Measurements from ENCODE around the gene CD52.
"Not testable (repeated sequence)": the region's sequence is repeated elsewhere in the genome, so short reads cannot be mapped to it uniquely, and the experiment has no call there.

CD52 gene

DNA sequence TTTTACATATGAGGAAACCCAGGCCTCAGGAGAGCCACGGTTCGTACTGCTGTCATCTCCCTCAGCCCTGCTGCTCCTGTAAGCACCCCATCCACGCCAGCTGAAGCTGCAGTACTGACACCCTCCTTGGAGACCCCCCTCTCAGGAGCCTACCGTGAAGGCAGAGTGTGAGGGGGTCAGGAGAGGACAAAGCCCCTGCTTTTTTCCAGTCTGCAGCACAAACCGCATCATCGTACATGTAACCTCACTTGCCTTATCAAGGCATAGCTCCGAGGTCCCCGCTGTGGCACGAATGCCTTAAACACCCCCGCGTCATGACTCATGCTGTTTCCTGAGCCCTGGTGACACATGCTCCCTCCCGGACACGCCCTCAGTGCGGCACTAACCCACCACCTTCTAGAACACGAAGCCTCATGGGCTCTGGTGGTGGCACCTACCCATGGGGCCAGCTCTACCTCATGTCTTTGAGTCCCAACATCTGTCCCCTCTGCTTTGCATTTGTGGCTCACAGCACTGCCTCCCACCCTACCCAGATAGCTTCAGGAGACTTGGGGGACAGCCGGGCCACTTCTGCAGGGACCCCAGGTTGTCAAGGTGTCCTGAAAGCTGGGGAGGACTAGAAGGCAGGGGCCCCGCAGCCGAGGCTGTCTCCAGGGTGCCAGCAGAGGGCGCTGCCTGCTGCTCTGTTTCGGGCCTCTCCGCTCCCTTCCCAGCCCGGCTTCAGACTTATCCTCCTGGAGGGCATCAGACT lies 33.0 kb upstream of the CD52 start:
- no peak for DNase-seq

DNA sequence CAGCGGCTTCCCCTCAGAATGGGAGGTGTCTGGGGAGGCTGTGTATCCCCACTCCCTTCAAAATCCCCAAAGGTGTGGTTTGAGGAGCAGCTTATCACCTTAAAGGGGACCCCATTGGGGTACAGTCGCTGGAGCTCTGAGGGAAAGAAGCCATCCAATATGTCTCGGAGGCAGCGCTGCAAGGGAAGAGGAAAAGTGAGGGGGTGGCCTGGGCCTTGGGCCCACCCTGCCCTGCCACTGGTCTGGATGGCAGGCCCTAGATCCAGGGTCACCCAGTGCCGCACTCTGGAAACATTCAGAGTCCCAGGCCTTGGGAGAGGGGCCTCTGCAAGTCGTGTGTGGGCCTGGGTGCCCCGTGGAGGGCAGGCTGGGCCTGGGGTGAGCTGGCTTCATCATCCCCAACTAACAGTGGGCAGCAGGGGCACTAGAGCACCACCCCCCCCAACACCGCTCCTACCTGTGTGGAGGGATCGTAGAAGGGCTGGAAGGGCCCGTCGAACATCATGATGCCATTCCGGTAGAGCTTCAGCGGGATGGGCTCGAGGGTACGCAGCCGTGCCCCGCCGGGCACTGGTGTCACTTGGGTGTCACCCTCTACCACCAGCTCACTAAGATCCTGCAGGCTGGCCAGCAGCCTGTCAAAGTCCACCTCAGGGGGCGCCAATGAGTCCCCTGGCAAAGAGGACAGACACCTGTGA lies 32.2 kb upstream of the CD52 start:
- DNase-seq = no peak

DNA sequence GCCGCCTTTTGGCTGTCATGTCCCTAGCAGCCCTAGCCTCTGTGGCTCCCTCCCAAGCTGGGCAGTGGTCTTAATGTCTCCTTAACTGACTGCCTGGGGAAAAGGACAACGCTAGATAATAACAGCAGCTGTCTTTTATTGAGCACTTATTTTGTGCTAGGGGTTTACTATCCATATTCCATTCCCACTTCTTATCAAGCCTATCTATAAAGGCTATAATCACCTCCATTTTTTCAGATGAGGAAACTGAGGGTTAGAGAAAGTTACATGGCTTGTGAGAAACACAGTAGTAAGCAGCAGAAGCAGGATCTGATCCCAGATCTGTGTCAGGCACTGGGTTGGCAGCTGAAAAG lies 31.7 kb upstream of the CD52 start:
- DNase-seq = no peak

DNA sequence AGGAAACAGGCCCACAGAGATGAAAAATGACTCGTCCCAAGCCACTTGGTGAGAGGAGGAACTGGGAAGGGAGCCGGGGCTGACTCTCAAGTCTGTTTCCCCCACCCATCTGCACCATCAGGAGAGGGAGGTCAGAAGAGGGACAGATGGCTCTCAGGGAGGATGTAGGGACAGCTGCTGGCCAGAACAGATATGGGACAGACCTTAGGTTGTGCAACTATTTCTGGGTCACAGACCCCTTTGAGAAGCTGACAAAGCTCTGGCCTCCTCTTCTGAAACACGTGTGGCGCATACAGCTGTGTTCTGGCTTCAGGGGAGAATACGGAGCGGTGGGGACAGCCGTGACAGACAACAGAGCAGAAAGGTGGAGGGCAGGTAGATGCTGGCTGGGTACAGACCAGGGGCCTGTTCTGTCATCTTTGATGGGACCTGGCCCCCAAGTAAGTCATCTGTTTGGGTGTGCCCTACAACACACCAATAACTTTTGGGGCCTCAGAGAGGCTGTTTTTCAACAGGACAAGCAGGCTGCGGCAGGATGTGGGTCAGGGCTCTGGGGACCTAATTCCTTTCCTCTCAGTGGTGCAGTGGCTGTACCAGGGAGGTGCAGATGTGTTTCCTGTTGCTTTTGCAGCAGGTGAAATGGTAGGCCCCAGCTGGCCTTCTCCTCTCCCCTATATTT lies 30.6 kb upstream of the CD52 start:
- no peak for DNase-seq

DNA sequence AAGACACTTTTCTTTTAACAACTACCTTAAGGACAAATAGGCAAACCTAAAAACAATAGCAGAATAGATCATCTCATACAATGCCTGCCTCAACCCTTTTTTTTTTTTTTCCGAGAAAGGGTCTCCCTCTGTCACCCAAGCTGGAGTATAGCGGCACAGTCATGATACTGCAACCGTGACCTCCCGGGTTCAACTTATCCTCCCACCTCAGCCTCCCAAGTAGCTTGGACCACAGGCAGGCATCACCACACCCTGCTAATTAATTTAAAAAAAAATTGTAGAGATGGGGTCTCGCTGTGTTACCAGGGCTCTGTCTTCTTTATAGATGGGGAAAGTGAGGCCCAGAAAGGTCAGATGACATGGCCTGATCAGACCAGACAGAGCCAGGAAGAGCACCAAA lies 29.9 kb upstream of the CD52 start:
- DNase-seq = no peak

DNA sequence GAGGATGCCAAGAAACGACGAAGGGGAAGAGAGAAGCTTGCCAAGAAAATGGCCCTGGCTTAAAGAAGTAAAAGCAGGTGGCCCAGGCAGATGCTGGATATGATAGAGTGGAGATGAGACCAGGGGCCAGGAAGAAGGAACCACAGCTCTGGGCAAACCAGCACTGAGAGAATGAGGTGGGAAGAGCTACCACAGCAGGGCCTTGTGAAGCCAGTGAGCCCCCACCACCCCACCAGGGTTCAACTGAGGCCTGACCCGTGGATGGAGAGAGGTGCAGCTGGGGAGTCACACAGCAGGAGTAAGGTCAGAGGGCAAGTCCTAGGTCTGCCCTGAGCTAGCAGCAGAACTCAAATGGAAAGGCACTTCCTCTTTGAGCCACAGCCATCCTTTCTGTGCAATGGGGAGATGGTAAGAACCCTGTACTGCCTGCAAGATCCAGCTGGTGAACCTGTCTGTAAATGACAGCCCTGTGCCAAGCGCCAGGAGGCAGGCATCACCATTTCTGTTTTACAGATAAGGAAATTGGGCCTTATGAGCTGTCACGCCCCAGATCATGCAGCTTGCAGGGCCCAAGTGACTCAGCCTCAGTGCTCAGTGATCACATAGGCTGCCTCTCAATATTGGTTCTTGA lies 29.3 kb upstream of the CD52 start:
- DNase-seq = no peak

DNA sequence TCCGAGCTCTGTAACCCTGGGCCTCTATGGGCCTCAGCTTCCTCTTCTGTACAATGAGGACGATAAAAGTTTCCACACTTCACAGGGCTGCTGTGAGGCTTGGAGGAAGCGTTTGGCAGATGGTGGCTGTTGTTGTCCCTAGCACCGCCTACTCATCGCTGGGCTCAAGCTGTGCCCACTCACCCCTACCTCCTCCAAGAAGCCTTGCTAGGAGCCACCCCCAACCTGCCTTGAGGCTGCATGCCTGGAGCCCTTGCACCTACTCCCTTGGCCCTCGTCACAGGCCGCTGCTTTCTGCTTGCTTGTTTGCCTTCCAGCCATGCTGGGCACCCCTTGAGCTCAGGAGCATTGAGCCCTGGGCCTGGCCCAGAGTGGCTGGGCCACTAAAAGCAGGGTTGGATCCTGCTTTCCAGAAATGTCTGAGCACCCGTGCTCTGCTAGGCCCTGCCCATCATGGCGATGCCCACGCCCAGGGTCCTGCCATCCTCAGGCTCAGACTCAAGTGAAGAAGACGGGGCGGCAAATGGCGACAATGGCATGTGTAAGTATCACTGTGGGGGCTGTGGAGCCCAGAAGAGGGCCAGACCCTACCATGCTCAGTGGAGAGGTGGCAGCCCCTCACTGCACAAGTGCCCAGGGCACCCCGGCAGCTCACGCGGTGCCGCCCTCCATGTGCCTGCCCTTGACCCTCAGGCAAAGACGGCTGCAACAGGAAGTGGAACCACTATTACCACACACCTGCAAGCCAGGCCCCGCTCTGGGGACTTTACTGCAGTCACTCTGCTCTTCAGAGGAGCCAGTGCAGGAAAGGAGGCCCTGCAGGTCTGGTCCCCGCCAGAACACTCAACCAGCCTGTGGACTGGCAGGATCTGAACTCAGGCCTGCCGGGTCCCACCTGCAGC lies 28.3 kb upstream of the CD52 start:
- DNase-seq = no peak

DNA sequence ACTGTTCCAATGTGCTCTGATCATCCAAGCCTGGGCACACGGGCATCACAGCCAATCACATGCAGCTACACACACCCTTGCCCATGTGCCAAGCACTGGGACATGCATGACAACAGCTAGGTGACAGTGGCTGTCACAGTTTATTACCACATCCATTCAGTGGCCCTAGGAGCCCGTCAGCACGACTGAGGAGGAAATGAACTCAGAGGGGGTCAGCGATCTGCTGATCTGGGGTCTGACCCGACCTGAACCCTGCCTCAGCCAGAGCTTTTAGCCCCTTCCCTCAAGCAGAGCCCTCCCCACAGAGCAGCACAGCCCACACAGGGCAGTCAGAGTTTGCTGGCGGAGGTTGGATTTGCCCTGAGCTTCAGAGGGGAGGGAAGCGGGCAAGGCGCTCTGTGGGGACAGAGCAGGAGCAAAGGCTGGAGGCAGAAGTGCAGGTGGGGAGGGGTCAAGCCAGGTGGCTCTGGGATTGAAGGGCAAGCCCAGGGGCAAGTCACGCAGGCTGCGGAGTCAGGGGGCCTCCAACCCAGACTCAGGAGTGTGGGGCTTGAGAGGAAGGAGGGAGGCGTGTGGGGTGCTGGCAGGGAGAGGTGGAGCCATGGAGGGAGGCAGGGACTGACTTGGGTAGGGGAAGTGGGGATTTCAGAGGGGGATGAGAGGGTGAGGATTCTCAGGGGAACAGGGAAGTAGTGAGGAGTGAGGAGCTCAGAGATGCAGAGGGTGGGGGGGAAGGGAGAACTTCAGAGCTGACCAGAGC lies 27.5 kb upstream of the CD52 start:
- no peak for DNase-seq

DNA sequence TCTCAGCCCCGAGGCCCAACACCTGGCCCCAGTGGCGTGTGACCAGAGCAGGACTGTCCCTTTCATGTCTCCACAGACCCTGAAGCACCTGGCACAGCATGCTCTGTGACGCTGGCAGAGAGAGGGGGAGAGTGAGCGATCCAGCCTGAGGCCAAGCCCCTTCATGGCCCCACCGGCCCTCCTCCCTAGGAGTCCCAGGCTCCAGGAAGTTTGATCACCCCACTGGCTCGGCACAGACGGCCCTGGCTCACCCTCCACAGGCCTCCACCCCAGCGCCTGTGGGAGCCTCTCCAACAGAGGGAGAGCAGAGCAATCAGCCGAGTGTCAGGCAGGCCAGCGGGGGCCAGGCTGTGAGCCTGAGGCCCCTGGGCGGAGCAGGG lies 26.9 kb upstream of the CD52 start:
- no peak for DNase-seq

DNA sequence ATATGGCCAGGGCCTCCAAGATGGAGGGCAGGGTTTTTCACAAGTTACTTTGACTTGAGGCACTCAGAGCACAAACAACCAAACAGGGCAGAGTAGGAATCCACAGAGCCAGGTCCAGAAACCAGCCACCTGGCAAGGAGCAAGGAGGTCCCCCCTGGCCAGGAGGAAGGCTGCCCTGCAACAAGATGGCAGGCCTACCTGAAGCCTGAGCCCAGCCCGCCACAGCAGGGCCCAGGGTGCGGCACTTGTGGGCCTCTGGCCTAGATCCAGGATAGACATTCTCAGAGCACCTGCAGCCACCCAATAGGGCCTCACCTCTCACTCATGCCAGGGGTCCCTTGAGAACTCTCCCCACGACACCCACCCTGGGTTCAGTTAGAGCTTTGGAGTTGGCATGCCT lies 26.3 kb upstream of the CD52 start:
- no peak for DNase-seq

DNA sequence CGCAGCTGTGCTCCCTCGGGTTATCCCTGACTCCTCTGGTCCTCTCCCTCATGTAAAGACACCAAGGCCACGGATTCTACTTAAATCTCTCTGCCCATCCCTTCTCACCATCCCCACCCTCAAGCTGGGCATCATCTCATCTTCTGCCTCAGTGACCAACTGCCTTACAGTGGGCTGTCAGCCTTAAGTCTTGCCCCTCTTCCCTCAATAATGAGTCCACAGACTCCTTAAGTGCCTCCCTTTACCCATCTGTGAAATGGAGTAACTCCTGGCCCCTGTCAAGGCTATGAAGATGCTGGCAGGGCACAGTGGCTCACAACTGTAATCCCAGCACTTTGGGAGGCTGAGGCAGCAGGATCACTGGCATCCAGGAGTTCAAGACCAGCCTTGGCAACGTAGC lies 25.8 kb upstream of the CD52 start:
- DNase-seq = no peak

DNA sequence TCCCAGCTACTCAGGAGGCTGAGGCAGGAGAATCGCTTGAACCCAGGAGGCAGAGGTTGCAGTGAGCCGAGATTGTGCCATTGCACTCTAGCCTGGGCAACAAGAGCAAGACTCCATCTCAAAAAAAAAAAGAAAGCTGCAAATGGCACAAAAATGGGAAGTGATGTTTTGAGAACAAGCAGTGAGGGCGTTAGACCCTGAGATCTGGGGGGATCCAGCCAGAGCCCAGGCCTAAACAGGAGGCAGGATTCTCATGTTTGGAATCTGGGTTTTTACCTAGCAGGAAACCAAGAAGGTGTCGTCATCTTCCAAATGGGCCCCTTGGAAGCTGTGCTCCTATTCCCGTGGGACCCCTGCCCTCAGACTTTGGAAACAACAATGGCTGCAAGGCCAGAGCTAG lies 25.0 kb upstream of the CD52 start:
- not testable (repeated sequence) for DNase-seq

DNA sequence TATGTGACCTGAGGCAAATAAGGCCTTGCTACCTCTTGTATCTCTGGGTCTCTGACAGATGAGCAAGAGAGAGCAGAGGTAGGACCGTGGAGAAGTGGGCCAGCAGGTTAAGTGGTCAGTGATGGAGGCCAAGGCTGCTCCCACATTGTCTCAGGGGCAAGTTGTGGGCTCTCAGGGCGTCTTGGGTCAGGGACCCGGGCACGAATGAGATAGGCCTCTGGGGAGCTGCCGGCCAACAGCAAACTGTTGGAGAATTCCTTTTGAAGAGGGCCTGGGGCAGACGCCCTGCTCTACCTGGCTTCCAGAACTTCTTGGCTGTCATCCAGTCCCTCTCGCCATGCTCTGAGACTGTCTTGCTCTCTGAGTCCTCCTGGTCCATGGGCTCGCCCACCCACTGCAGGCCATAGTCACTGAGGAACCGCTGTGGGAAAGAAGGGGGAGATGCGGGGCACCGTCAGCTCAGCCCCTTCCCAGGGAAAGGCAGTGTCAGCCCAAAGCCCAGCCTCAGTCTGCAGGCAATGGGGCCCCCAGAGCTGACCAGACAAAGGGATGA lies 23.8 kb upstream of the CD52 start:
- DNase-seq = no peak

DNA sequence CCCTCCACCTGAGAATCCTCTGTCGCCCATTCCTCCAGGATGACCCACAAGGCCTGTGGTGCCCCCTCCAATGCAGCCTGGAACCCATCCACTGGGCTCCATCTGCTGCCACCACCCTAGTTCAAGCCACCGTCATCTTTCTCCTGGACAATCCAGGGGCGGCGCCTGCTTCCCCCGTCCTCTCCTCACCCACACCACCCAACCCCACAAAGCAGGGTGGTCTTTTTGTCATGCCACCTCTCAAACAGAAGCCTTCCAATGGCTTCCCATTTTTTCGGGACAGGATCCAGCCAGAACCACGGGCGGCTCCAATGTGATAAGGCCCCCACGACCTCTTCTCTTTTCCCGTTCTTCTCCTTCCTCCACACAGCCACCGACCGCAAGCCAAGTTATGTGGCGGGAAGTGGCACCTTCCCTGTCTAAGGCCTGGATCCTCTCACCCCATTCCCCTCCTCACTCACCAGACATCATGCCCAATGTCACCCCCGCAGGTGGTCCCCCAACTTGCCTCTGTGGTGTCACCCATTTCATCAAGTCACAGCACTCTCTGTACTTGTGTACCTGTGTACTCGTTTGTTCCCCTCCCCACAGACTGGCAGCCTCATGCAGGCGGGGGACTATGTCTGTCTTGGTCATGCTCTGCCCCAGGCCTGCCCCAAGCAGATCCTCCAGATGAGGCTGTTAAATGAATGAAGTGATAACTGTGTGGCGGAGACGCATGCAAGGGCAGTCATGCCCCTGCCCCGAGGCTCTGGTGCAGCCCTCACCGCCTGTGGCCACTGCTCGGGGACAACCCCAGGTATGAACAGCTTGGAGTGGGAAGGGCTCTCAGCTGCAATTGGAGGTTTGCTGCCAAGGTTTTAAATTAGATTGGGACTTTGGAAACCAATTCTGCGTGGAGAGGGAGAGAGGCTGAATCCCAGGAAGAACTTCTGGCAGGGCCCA lies 22.3 kb upstream of the CD52 start:
- no peak for DNase-seq

DNA sequence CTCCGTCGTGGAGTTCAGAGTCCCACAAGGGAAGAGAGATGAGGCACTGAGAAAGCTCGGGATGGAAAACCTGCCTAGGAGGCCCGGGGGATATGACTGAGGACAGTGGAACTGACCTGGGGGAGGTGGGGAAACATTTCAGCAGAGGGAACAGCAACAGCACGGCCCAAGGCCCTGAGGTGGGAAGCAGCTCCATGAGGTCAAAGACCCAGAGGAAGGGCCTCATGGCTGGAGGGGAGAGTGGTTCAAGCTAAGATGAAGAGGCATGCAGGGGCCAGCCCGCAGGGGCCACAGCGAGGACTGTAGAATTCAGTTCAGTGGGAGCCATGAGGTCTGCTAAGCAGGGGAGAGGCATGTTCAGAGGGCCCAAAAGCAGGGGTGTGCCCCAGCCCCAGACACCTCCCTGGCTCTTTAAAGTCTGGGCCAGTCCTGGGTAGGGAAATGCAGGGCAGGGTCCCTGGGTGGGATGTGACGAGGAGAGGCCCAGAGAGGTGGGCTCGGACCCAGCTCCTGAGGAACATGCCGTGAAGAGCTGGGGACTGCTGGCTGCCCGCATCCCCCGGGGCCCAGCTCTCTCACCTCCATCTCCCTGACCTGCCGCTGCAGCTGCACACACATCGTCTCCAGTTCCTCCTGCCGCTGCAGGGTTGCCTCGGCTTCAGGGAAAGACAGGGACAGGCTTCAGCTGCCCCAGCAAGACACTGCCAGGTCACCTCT lies 21.3 kb upstream of the CD52 start:
- no peak for DNase-seq

DNA sequence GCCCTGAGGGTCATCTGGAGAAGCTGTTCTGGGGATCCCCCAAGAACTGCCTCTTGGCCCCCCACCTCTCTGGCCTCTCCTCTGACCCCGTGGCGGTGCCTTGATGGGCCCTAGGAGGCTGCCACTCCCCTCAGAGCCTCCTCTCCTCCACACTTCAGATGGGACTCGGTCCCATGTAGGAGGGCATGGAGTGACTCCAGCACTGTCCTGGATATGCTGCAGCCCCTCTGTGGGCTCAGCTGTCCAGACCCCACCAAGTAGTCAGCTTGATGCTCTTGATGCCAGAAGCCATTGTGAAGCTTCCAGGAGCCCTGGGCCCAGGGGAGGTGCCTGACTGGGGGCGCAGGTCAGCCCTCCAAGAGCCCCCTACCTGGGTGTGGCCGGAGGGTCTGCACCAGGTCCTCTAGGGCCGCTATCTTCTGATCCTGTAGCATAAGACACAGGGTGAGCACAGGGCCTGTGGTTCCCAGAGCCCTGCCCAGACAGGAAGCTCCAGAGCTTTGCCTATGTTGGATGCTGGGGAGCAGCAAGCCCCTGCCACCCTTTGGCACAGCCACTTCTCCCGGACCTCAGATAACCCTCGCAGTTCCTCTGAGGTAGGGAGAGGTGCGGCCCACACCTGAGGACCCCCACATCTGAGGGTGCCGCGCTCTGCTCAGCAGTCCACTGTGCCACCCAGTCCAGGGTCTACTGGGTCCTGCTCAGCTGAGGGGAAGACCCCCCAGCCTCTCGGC lies 20.5 kb upstream of the CD52 start:
- DNase-seq = no peak

DNA sequence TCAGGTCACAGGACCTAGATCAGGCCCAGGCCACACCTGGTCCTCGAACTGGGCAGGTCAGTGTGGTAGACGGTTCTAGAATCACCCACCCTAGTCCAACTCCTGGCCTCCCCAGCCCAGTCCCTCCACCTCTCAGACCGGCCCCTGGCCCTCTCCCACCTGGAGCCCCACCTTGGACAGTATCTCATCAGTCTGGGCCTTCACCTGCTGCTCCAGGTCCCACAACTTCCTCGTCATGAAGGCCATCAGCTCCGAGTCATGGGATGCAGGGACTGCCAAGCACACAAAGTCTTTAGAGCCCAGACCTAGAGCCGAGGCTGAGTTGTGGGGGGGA lies 20.0 kb upstream of the CD52 start:
- no peak for DNase-seq

DNA sequence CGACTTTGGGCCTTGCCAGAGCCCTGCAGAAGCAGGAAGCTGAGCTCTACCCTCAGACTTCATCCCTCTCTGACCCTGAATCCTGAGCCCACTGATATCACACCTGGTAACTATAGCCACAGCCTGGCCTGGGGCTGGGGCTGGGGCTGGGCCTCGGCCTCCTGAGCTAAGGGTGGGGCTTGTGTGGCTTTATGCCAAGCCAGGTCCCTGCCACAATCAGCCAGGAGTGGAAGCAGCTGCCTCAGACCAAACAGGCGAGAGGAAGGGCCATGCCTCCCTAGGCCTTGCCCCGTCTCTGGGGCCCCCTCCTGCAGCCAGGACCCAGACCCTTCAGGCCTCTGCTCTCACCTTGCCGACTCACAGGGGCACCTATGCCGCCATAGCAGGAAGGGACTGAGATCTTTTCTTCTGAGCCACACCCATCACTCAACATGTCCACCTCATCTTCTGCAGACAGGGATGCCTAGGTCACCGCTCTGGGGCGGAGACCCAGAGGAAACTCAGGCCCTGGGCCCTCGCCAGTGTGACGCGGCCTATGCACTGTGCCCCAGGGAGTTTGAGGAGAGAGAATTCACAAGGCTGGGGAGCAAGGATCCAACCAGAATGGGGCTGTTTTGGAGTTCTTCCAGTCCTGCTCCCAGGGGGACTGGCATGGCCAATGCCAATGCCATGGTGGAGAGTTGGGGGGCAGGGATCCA lies 17.0 kb upstream of the CD52 start:
- DNase-seq = no peak
